ENCODE results near the gene RANBP1. TPM values are rescaled to one million over a fixed set of nuclear protein-coding genes. Genes with fewer than 3 reads are reported as not detected.

RANBP1 gene
- total RNA-seq, 3 donors from 2014 or later: 58.4 to 102 (median 66.0) TPM

DNA sequence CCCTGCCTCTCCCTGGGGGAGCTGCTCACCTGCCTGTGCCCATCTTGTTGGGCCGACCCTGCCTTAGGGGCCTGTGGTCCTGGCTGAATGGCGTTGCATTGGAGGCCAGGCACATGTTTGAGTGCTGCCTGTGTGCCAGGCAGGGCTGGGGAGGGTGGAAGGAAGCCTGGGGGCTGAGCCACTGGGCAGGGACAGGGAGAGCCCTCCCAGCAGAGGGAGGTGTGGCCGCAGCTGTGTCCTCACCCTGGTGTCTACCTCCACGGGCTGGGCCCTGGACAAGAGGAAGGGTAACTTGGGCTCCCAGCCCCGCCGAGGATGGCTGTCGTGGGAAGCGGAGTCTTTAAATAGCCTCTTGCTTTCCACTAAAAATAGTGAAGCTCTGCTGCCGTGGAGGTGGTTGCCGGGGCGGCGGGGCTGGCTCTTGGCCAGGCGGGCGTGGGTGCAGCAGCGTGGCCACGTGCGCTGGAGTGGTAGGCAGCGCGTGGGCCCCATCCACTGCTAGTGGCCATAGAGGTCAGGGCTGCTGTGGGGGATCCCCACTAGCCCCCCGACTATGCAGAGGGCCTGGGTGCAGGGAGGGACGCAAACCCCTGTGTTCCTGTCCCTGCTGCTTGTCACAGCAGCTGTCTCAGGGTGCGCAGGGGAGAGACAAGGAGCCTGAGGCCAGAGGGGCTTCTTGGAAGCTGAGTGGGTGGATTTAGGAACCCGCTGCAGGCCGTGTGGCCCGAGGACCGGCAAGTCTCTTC, 21.9 kb downstream of the RANBP1 start:
- Histone ChIP-seq H3K4me1 (ENCODE audit: low read depth) (peaks cover 10% of the 10 kb centered on the region), H3K9me3 (no peaks in the 10 kb centered on the region), H3K4me3 (no peak overlapping the region), H3K36me3 (ENCODE audit: low read depth) (no peaks in the 10 kb centered on the region)
- ATAC-seq (peak; percentile 28), DNase-seq (no peak)
- TF ChIP-seq, protein P1, sequence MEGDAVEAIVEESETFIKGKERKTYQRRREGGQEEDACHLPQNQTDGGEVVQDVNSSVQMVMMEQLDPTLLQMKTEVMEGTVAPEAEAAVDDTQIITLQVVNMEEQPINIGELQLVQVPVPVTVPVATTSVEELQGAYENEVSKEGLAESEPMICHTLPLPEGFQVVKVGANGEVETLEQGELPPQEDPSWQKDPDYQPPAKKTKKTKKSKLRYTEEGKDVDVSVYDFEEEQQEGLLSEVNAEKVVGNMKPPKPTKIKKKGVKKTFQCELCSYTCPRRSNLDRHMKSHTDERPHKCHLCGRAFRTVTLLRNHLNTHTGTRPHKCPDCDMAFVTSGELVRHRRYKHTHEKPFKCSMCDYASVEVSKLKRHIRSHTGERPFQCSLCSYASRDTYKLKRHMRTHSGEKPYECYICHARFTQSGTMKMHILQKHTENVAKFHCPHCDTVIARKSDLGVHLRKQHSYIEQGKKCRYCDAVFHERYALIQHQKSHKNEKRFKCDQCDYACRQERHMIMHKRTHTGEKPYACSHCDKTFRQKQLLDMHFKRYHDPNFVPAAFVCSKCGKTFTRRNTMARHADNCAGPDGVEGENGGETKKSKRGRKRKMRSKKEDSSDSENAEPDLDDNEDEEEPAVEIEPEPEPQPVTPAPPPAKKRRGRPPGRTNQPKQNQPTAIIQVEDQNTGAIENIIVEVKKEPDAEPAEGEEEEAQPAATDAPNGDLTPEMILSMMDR (IDR thresholded peaks at IDR 0.05): no peak
- intact Hi-C loops (cut with DNase I, micrococcal nuclease): no loop called here

DNA sequence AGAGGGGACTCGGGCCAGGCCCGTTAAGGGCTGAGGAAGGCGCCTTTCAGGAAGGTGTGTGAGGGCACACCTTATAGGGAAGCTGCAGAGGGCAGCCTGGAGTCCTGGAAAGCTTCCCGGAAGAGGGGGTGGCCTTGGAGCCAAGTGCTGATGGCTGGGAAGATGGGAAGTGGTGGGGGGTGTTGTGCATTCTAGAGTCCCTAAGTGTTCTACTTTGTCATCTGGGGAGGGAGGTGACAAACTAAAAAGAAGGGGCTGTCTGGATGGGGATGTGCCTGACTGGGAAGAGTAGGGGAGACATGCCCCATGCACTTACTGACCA, 22.5 kb downstream of the RANBP1 start:
- TF ChIP-seq, protein P1 (IDR thresholded peaks at IDR 0.05): no peak
- Histone ChIP-seq H3K4me3 (no peak overlapping the region), H3K4me1 (ENCODE audit: low read depth) (peaks cover 7% of the 10 kb centered on the region), H3K36me3 (ENCODE audit: low read depth) (no peaks in the 10 kb centered on the region), H3K9me3 (no peaks in the 10 kb centered on the region)
- DNase-seq: no peak
- intact Hi-C loops (cut with DNase I, micrococcal nuclease): no loop called here
- peak; percentile 45 for ATAC-seq

DNA sequence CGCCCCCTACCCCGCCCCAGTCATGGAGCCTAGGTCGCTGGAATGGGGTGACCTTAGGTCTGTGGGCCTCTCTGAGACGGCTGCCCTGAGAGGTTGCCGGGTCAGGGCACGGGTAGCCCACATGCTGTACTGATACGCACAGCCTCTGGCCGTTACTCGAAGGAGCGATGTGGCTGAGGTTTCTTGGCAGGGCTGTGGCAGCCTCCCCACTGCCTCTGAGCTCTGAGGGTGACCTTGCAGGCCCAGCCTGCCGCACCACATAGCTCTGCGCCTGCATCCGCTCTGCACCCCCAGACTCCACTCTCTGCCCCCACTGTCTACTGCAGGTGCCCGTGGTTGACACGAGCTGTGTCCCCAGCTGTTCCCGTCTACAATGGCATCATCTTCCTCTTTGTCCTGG, 23.0 kb downstream of the RANBP1 start:
- TF ChIP-seq, protein P1 (IDR thresholded peaks at IDR 0.05): no peak
- intact Hi-C loops (cut with DNase I, micrococcal nuclease): no loop called here
- no peak for DNase-seq
- Histone ChIP-seq H3K4me1 (ENCODE audit: low read depth) (peaks cover 5% of the 10 kb centered on the region), H3K9me3 (no peaks in the 10 kb centered on the region), H3K4me3 (no peak overlapping the region), H3K36me3 (ENCODE audit: low read depth) (no peaks in the 10 kb centered on the region)
- no peak for ATAC-seq

DNA sequence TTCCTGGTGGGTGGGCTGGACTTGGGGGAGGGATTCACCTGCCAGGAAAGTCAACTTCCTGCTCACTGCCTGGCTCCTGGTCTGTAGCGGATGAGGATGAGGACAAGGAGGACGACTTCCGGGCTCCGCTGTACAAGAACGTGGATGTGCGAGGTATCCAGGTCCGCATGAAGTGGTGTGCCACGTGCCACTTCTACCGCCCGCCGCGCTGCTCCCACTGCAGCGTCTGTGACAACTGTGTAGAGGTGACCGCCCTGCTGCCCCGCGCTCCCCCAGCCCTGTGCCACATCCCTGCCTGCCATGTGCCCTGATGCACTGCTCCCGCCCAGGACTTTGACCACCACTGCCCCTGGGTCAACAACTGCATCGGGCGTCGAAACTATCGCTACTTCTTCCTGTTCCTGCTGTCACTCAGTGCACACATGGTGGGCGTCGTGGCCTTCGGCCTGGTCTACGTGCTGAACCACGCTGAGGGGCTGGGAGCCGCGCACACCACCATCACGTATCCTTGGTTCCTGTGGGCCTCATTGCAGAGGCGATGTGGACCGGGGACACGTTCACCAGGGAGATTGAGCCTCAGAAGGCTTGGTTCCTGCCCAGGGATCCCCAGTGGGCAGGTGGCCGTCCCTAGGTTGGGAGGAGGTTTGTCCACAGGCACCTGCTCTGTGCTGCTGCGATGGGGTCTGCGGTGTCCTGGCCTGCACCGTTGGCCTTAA, 23.6 kb downstream of the RANBP1 start:
- H3K9me3 ChIP-seq: no peaks in the 10 kb centered on the region
- H3K4me1 ChIP-seq (ENCODE audit: low read depth): peaks cover 3% of the 10 kb centered on the region
- intact Hi-C loops (cut with DNase I, micrococcal nuclease): no loop called here
- no peak for DNase-seq
- TF ChIP-seq, protein P1 (IDR thresholded peaks at IDR 0.05): no peak
- no peaks in the 10 kb centered on the region for H3K36me3 ChIP-seq (ENCODE audit: low read depth)
- no peak for ATAC-seq
- no peak overlapping the region for H3K4me3 ChIP-seq

DNA sequence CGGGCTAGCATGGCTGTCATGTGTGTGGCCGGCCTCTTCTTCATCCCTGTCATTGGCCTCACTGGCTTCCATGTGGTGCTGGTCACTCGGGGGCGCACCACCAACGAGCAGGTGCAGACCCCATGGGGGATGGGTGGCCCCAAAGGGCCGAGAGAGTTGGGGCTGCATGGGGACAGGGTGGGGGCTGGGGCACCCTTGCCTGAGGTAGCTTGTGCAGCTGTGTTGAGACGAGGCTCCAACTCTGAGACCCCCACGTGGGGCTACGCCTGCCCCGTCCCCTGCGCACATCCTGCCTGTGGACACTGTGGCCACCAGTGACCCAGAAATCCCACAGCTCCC, 24.2 kb downstream of the RANBP1 start:
- DNase-seq (no peak), ATAC-seq (no peak)
- intact Hi-C loops (cut with DNase I, micrococcal nuclease): no loop called here
- TF ChIP-seq, protein P1 (IDR thresholded peaks at IDR 0.05): no peak
- H3K9me3 ChIP-seq: no peaks in the 10 kb centered on the region
- no peaks in the 10 kb centered on the region for H3K36me3 ChIP-seq (ENCODE audit: low read depth)
- no peak overlapping the region for H3K4me3 ChIP-seq
- H3K4me1 ChIP-seq (ENCODE audit: low read depth): peaks cover 3% of the 10 kb centered on the region
